H1 (cell line): Measurements from ENCODE around the gene MTURN. TPM values are rescaled to one million over a fixed set of nuclear protein-coding genes. Genes with fewer than 3 reads are reported as not detected.

Source experiments
- ATF3 ChIP-seq: IDR thresholded peaks from 2 replicates; pipeline ENCODE4 v1.6.1; 2011; ENCODE audit warnings: low read depth, mild to moderate bottlenecking, low read length; ENCODE audit not compliant: insufficient read depth
- BACH1 ChIP-seq: IDR thresholded peaks from 2 replicates; pipeline ENCODE4 v1.6.1; 2012; ENCODE audit warnings: low read length, improper control_type of control experiment
- POLR2A ChIP-seq, 2 experiments: IDR thresholded peaks; 1 replicate in 1 of 2; 2 replicates in 1 of 2; pipeline ENCODE4 v1.6.1; 2011; ENCODE audit warnings: low read depth in 2 of 2, low read length in 2 of 2, mild to moderate bottlenecking in 2 of 2; ENCODE audit errors: control extremely low read depth in 1 of 2
- polyA plus RNA-seq, 7 experiments: library from polyadenylated mRNA; depleted of rRNA in 3 of 7; stranded (reverse) in 5 of 7; unstranded in 2 of 7; fragments of >200 nt in 5 of 7; fragments of 200-250 nt in 2 of 7; gene quantifications; 1 replicate in 5 of 7; 2 replicates in 1 of 7; 4 replicates in 1 of 7; pipeline versions ENCODE4 v1.2.1 to v1.2.3, GENCODE V29; 2011 to 2013; ENCODE audit warnings: missing spikeins in 2 of 7, mixed read lengths in 2 of 7
- total RNA-seq: library from RNA; stranded (reverse); fragmentation: NEBNext Ultra II Directional; extraction: Animal tissue kit (Norgen Biotek cat#: 25700); gene quantifications from 2 replicates; pipeline ENCODE4 v1.2.1, GENCODE V29; 2021

The MTURN gene
- total and polyA plus RNA-seq, 2 of the 8 experiments (the other 6 are each of a cell fraction or from before 2014, with no cell fraction given) = 2.6 to 5.8 TPM

- TF ChIP-seq ATF3 = no peak
- TF ChIP-seq POLR2A (IDR thresholded peaks at IDR 0.05; ENCODE audit: control extremely low read depth in 1 of 2, low read depth in 2 of 2, low read length in 2 of 2) = no peak
- TF ChIP-seq BACH1 = no peak
Observed at GRCh38 chr7:30171766-30172447, 37.1 kb downstream of the MTURN start (continued).
